ENCODE data around the gene SRMS.

Gene SRMS

GRCh38 chr20:63539092-63539430 is 8.5 kb downstream of the SRMS start:
- DNase-seq (ENCODE audit: low read depth, low spot score) = no peak

GRCh38 chr20:63538204-63539091 is 9.1 kb downstream of the SRMS start:
- no peak for DNase-seq (ENCODE audit: low read depth, low spot score)

DNA sequence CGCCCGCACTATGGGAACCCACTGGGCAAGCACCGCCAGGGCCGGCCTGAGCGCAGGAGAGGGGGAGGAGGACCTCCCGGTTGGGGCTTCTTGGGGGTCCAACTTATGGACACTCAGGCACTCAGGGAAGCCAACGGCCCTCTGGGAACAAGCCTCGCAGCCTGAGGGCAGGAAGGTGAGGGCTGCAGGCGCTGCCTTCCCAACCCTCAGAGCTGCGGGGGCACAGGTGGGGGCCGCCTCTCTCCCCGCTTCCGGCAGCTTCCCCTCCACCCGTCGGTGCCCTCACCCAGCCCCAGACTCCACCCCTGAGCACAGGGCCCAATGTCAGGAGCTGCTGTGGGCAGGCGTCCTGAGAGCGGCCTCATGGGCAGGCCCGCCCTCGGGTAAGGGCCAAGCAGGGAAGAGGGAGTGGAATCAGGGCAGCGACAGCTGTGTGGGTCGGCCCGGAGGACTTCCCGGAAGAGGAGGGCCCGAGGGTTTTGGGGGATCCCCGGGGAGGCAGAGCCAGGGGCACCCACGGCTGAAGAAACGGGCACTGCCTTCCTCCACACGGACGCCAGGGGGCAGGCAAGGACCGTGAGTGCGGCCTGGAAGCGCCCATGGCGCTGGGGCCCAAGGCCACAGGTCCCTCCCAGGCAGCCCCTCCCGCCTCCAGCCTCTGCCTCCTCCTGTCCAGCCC is 9.9 kb downstream of the SRMS start:
- peak; percentile 64 for DNase-seq (ENCODE audit: low read depth, low spot score)

- DNase-seq (ENCODE audit: low read depth, low spot score) = no peak
Observed at GRCh38 chr20:63536997-63537524, 10.5 kb downstream of the SRMS start, which contains the start of gene PTK6. PTK6 (minus strand) TSS chr20:63537376; CDS start chr20:63537314, 62 bp downstream.

- peak; percentile 70 for DNase-seq (ENCODE audit: low read depth, low spot score)
Observed at GRCh38 chr20:63536241-63536977, 11.1 kb downstream of the SRMS start.

- DNase-seq (ENCODE audit: low read depth, low spot score) = no peak
Observed at GRCh38 chr20:63534831-63535651, 12.5 kb downstream of the SRMS start.

DNA sequence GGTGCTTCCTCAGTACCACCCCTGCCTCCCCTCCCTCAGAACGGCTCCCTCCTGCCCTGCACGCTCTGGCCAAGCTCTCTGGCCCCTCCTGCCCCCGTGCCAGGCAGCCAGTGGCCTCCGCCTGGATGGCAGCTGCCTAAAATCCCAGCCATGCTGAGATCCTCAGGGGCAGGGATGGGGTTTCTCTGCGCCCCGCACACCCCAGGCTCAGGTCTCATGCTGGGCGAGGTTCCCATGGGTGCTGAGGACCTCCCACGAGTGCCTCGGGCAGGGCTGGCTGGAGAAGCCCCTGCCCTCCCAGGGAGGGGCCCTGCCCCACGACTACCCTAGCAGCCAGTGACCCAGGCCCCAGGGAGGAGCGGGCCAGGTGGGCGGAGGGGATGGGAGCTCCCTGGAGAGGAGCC is 13.1 kb downstream of the SRMS start:
- DNase-seq (ENCODE audit: low read depth, low spot score) = no peak

- no peak for DNase-seq (ENCODE audit: low read depth, low spot score)
Observed at GRCh38 chr20:63533871-63534393, 13.6 kb downstream of the SRMS start.

- no peak for DNase-seq (ENCODE audit: low read depth, low spot score)
Observed at GRCh38 chr20:63533388-63533787, 14.2 kb downstream of the SRMS start.

DNA sequence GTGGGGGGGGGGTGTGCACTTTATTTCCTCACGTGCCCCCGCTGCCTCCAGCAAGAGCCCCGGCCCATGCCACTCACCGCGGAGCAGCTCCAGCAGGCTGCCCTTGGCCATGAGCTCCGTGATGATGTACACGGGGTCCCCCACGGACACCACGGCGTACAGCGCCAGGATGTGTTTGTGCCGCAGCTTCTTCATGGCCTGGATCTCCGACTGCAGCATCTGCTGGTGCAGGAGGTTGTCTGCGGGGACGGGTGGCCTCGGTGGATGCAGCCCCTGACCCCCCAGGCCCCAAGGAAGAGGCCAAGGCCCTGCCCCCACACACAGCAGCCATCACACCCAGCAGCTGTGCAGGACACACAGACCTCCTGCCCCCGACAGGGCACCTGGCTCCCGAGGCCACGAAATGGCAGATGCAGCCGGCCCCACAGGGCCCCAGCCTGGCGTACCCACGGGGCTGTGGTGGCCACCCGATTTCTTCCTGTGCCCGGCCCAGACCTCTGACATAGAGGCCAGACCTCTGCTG is 15.0 kb downstream of the SRMS start:
- no peak for DNase-seq (ENCODE audit: low read depth, low spot score)

DNA sequence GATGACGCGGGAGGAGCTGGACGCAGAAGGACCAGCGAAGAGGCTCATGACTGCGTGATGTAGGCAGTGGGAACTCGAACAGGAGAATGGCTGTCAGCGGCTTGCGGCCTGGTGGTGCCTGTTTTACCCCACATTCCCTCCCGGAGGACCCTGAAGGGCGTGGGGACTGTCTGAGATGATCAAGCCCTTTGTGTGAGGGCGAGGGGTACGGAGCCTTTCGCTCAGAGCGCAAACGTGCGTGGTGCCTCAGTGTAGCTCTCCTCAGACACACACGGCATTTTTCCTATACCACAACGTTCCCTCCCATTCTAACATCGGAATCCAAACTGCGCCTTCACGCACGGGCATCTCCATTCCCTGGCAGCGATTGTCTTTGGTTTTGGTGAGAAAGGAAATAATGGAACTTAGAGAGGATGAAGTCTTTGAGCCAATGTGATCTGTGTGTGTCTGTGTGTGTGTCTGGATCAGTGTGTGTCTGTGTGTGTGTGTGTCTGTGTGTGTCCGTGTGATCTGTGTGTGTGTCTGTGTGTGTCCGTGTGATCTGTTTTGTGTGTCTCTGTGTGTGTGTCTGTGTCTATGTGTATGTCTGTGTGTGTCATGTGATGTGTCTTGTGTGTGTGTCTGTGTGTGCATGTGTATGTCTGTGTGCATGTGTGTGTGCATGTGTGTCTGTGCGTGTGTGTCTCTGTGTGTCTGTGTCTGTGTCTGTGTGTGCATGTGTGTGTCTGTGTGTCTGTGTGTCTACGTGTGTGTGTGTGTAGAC is 15.7 kb downstream of the SRMS start:
- DNase-seq (ENCODE audit: low read depth, low spot score) = no peak

- DNase-seq (ENCODE audit: low read depth, low spot score) = no peak
Observed at GRCh38 chr20:63530788-63531160, 16.8 kb downstream of the SRMS start.

GRCh38 chr20:63529861-63530787 is 17.4 kb downstream of the SRMS start:
- no peak for DNase-seq (ENCODE audit: low read depth, low spot score)

DNA sequence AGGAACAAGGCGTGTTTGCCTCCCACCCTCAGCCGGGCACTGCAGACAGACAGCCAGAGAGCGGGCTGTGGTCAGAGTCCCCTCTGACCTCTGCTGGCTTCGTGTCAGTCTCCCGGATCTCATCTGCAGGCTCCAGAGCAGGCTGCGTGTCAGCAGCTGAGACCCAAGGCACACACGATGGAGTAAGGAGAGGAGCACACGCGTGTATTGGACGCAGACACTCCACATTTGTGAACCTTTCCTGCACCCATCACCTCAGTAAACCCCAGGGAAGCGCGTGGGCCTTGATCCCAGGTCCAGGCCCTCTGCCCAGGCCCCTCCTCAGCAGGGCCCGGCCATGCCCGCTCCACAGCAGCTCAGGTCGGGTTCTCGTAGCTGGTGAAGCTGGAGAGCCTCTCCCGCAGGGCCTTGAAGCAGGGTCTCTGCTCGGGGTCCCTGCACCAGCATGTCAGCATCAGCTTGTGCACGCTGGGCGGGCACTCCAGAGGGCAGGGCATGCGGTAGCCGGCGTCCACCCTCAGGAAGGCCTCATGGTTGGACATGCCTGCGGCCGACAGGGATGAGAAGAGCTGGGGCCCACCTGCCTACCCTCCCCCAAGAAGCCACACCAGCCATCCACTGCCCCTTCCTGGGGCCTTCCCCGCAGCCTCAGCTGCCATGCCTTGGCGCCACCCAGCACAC is 18.2 kb downstream of the SRMS start:
- DNase-seq (ENCODE audit: low read depth, low spot score) = no peak

GRCh38 chr20:63527184-63527583 is 20.4 kb downstream of the SRMS start:
- DNase-seq (ENCODE audit: low read depth, low spot score) = no peak

DNA sequence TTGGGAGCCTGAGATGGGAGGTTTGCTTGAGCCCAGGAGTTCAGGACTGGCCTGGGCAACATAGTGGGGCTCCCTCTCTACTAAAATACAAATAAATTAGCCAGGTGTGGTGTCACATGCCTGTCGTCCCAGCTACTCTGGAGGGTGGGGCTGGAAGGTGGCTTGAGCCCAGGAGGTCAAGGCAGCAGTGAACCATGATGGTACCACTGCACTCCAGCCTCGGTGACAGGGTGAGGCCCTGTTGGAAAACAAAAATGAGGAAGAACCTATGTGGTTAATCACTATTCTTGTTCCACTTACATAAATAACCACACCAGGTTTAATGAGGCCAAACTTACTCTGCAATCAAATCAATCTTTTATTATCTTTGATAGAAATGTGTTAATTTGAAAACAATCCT is 21.6 kb downstream of the SRMS start:
- DNase-seq (ENCODE audit: low read depth, low spot score) = no peak

GRCh38 chr20:63525185-63525584 is 22.4 kb downstream of the SRMS start:
- no peak for DNase-seq (ENCODE audit: low read depth, low spot score)

GRCh38 chr20:63522981-63523611 is 24.5 kb downstream of the SRMS start:
- DNase-seq (ENCODE audit: low read depth, low spot score) = no peak
